22Rv1 (cell line): ENCODE measurements around the gene HOXA3.

Source experiments
- ZFX ChIP-seq: fragments of 450-650 bp; IDR thresholded peaks from 2 replicates; pipeline ENCODE4 v1.6.1; 2017; ENCODE audit warnings: antibody characterized with exemption, borderline replicate concordance
- TF ChIP-seq, protein P1 (sequence below): fragments of 450-650 bp; IDR thresholded peaks from 2 replicates; pipeline ENCODE4 v1.5.1; 2017; ENCODE audit warnings: mild to moderate bottlenecking

DNA sequence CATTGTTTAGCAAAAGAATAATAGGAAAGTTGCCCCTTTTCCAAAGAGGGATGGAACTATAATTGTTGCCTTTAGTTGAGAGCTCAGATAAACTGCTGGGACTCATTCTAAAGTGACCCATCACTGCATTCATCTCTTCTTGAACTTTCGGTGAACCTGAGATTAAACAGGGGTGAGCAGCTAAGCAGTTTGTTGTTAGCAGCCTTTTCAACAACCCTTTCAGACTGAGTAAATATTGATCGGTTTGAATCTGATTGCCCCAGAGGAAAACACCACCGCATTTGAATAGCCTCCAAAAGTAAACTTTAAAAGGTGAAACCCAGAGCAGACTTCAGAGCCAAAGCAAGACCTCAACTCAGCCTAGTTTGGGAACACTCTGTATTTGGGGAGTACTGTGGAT, 61.3 kb downstream of the HOXA3 start:
- TF ChIP-seq, protein P1, sequence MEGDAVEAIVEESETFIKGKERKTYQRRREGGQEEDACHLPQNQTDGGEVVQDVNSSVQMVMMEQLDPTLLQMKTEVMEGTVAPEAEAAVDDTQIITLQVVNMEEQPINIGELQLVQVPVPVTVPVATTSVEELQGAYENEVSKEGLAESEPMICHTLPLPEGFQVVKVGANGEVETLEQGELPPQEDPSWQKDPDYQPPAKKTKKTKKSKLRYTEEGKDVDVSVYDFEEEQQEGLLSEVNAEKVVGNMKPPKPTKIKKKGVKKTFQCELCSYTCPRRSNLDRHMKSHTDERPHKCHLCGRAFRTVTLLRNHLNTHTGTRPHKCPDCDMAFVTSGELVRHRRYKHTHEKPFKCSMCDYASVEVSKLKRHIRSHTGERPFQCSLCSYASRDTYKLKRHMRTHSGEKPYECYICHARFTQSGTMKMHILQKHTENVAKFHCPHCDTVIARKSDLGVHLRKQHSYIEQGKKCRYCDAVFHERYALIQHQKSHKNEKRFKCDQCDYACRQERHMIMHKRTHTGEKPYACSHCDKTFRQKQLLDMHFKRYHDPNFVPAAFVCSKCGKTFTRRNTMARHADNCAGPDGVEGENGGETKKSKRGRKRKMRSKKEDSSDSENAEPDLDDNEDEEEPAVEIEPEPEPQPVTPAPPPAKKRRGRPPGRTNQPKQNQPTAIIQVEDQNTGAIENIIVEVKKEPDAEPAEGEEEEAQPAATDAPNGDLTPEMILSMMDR, result no peak
- no peak for TF ChIP-seq ZFX
